ENCODE results near the gene KRTAP1-3. TPM values are rescaled to one million over a fixed set of nuclear protein-coding genes. Genes with fewer than 3 reads are reported as not detected.

The KRTAP1-3 gene
- total and polyA plus RNA-seq, 2 donors (not counting 1 experiment from before 2014, with no cell fraction given), result not detected

DNA sequence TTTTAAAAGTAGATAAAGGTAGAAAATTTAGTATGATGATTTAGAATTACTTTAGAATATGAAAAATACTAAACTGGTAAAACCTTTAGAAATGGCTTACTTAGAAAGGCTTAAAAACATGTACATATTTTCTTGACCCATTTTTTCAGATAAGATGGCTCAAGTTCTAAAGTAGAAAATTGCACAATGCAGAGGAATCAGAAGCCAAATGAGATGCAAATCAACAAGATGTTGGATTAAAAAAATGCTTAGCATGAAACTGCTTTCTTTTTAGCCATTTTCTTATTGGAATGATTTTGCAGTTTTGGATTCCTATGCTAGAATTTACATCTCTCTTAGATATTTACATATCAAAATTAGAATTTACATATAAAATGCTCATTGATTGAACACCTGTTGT lies 24.2 kb downstream of the KRTAP1-3 start:
- no peak overlapping the region for H3K27ac ChIP-seq (ENCODE audit: low read length in 2 of 2)
- Mint-ChIP-seq H3K4me1 (no peaks in the 10 kb centered on the region), H3K9me3 (ENCODE audit: insufficient read depth) (no peaks in the 10 kb centered on the region), H3K27ac (no peak overlapping the region), H3K4me3 (no peak overlapping the region), H3K27me3 (peaks cover 17% of the 10 kb centered on the region)
- H3K9ac ChIP-seq (ENCODE audit: low read length), result no peak overlapping the region
- POLR2A ChIA-PET, result no interaction called here
- H3K36me3 ChIP-seq (replicated peaks in 1 of 2; ENCODE audit: control extremely low read depth in 1 of 2, control insufficient read depth in 1 of 2, extremely low read depth in 1 of 2, insufficient read depth in 2 of 2, low read length in 1 of 2), result no peaks in the 10 kb centered on the region
- DNase-seq (no peak), ATAC-seq (ENCODE audit: low read depth) (no peak)
- intact Hi-C loops (cut with micrococcal nuclease), result no loop called here
- H3K79me2 ChIP-seq (ENCODE audit: control insufficient read depth, insufficient read depth, low read length), result no peaks in the 10 kb centered on the region
- CTCF ChIA-PET, result no interaction called here
- no peaks in the 10 kb centered on the region for H3K27me3 ChIP-seq (replicated peaks in 1 of 4; ENCODE audit: control extremely low read depth in 1 of 4, control insufficient read depth in 3 of 4, insufficient read depth in 4 of 4, low read length in 3 of 4)
- H3K4me2 ChIP-seq (replicated peaks; ENCODE audit: low read depth, low read length, poor library complexity, severe bottlenecking), result no peak overlapping the region
- no peaks in the 10 kb centered on the region for H3K9me3 ChIP-seq (ENCODE audit: control extremely low read depth in 1 of 3, control insufficient read depth in 2 of 3, insufficient read depth in 1 of 3, low read length in 2 of 3)
- no peaks in the 10 kb centered on the region for H3K4me1 ChIP-seq (ENCODE audit: control insufficient read depth in 2 of 2, insufficient read depth in 2 of 2, low read length in 2 of 2)
- no peak overlapping the region for H3K4me3 ChIP-seq (ENCODE audit: control extremely low read depth in 1 of 5, extremely low read depth in 1 of 5, insufficient read depth in 1 of 5, low read depth in 2 of 5, low read length in 4 of 5)
- TF ChIP-seq CTCF (IDR thresholded peaks at IDR 0.05) (no peak), EZH2 (IDR thresholded peaks at IDR 0.05; ENCODE audit: borderline replicate concordance, insufficient read depth, low read depth, low read length, poor library complexity, severe bottlenecking) (no peak)
- no peak overlapping the region for H2AFZ ChIP-seq (ENCODE audit: insufficient read depth, low read depth, low read length, poor library complexity, severe bottlenecking)
- H4K20me1 ChIP-seq (ENCODE audit: control insufficient read depth, insufficient read depth, low read length, poor library complexity, severe bottlenecking), result no peaks in the 10 kb centered on the region

GRCh38 chr17:41009936-41010335 lies 24.7 kb downstream of the KRTAP1-3 start:
- Histone ChIP-seq H3K4me3 (ENCODE audit: control extremely low read depth in 1 of 5, extremely low read depth in 1 of 5, insufficient read depth in 1 of 5, low read depth in 2 of 5, low read length in 4 of 5) (no peak overlapping the region), H3K79me2 (ENCODE audit: control insufficient read depth, insufficient read depth, low read length) (no peaks in the 10 kb centered on the region), H4K20me1 (ENCODE audit: control insufficient read depth, insufficient read depth, low read length, poor library complexity, severe bottlenecking) (no peaks in the 10 kb centered on the region), H3K27ac (ENCODE audit: low read length in 2 of 2) (no peak overlapping the region), H3K36me3 (replicated peaks in 1 of 2; ENCODE audit: control extremely low read depth in 1 of 2, control insufficient read depth in 1 of 2, extremely low read depth in 1 of 2, insufficient read depth in 2 of 2, low read length in 1 of 2) (no peaks in the 10 kb centered on the region), H2AFZ (ENCODE audit: insufficient read depth, low read depth, low read length, poor library complexity, severe bottlenecking) (no peak overlapping the region), H3K9me3 (ENCODE audit: control extremely low read depth in 1 of 3, control insufficient read depth in 2 of 3, insufficient read depth in 1 of 3, low read length in 2 of 3) (no peaks in the 10 kb centered on the region), H3K9ac (ENCODE audit: low read length) (no peak overlapping the region), H3K4me2 (replicated peaks; ENCODE audit: low read depth, low read length, poor library complexity, severe bottlenecking) (no peak overlapping the region), H3K4me1 (ENCODE audit: control insufficient read depth in 2 of 2, insufficient read depth in 2 of 2, low read length in 2 of 2) (no peaks in the 10 kb centered on the region), H3K27me3 (replicated peaks in 1 of 4; ENCODE audit: control extremely low read depth in 1 of 4, control insufficient read depth in 3 of 4, insufficient read depth in 4 of 4, low read length in 3 of 4) (no peaks in the 10 kb centered on the region)
- no CpG with 5 or more reads among the region's 1 CpG for WGBS (ENCODE audit: insufficient coverage)
- Mint-ChIP-seq H3K27me3 (peaks cover 12% of the 10 kb centered on the region), H3K4me1 (no peaks in the 10 kb centered on the region), H3K27ac (no peak overlapping the region), H3K4me3 (no peak overlapping the region), H3K9me3 (ENCODE audit: insufficient read depth) (no peaks in the 10 kb centered on the region)
- intact Hi-C loops (cut with micrococcal nuclease), result no loop called here
- ATAC-seq (ENCODE audit: low read depth) (no peak), DNase-seq (no peak)
- ChIA-PET CTCF (interaction anchor here (0.6 kb wide), 1 partner anchor 630 kb away, joined by 3 read pairs; no protein-coding TSS in a partner anchor), POLR2A (no interaction called here)
- TF ChIP-seq CTCF (IDR thresholded peaks at IDR 0.05) (no peak), EZH2 (IDR thresholded peaks at IDR 0.05; ENCODE audit: borderline replicate concordance, insufficient read depth, low read depth, low read length, poor library complexity, severe bottlenecking) (no peak)
